ENCODE results near the gene TLR4.
A peak's percentile ranks its signal among the peaks of the same experiment; 100 is the strongest.

Gene TLR4

GRCh38 chr9:117704024-117704575 lies at the start of gene TLR4:
TLR4 (plus strand) TSS chr9:117704403; CDS start chr9:117704473, 70 bp downstream.
- DNase-seq (ENCODE audit: low spot score), result peak; percentile 81

GRCh38 chr9:117656002-117656401 lies 48.2 kb upstream of the TLR4 start:
- DNase-seq (ENCODE audit: low spot score), result no peak

- DNase-seq (ENCODE audit: low spot score), result no peak
These were observed 41.6 kb upstream of the TLR4 start for GRCh38 chr9:117662651-117663050.

GRCh38 chr9:117664419-117664818 lies 39.8 kb upstream of the TLR4 start:
- DNase-seq (ENCODE audit: low spot score), result no peak

GRCh38 chr9:117665601-117666385 lies 38.4 kb upstream of the TLR4 start:
- DNase-seq (ENCODE audit: low spot score), result no peak

- DNase-seq (ENCODE audit: low spot score), result no peak
These were observed 32.7 kb upstream of the TLR4 start for GRCh38 chr9:117671468-117671867.

GRCh38 chr9:117672369-117672768 lies 31.8 kb upstream of the TLR4 start:
- DNase-seq (ENCODE audit: low spot score), result peak; percentile 73

GRCh38 chr9:117677572-117677971 lies 26.6 kb upstream of the TLR4 start:
- DNase-seq (ENCODE audit: low spot score), result no peak

GRCh38 chr9:117678871-117679270 lies 25.3 kb upstream of the TLR4 start:
- peak; percentile 4 for DNase-seq (ENCODE audit: low spot score)

- DNase-seq (ENCODE audit: low spot score), result no peak
These were observed 24.8 kb upstream of the TLR4 start for GRCh38 chr9:117679416-117679815.

GRCh38 chr9:117681888-117682287 lies 22.3 kb upstream of the TLR4 start:
- no peak for DNase-seq (ENCODE audit: low spot score)

GRCh38 chr9:117682955-117683710 lies 21.1 kb upstream of the TLR4 start:
- no peak for DNase-seq (ENCODE audit: low spot score)

GRCh38 chr9:117687532-117687931 lies 16.7 kb upstream of the TLR4 start:
- DNase-seq (ENCODE audit: low spot score), result no peak

- no peak for DNase-seq (ENCODE audit: low spot score)
These were observed 12.8 kb upstream of the TLR4 start for GRCh38 chr9:117691367-117691766.

GRCh38 chr9:117696154-117696553 lies 8.0 kb upstream of the TLR4 start:
- peak; percentile 2 for DNase-seq (ENCODE audit: low spot score)

GRCh38 chr9:117697046-117697445 lies 7.2 kb upstream of the TLR4 start:
- no peak for DNase-seq (ENCODE audit: low spot score)

GRCh38 chr9:117703537-117703936 lies 666 bp upstream of the TLR4 start:
- no peak for DNase-seq (ENCODE audit: low spot score)

- no peak for DNase-seq (ENCODE audit: low spot score)
These were observed 394 bp downstream of the TLR4 start for GRCh38 chr9:117704597-117704996.

GRCh38 chr9:117705386-117705785 lies 1.2 kb downstream of the TLR4 start:
- DNase-seq (ENCODE audit: low spot score), result no peak

- no peak for DNase-seq (ENCODE audit: low spot score)
These were observed 2.4 kb downstream of the TLR4 start for GRCh38 chr9:117706421-117707116.

GRCh38 chr9:117707561-117707960 lies 3.4 kb downstream of the TLR4 start:
- DNase-seq (ENCODE audit: low spot score), result no peak

GRCh38 chr9:117709936-117710335 lies 5.7 kb downstream of the TLR4 start:
- no peak for DNase-seq (ENCODE audit: low spot score)
